Endothelial cell of hepatic sinusoid (primary cell): ENCODE data around the gene PTGDS.
"Not testable (repeated sequence)": the region's sequence is repeated elsewhere in the genome, so short reads cannot be mapped to it uniquely, and the experiment has no call there.

Source experiments
- in situ Hi-C: cut with HindIII; loops from 2 replicates; pipeline ENCODE4 v1.10.0; 2017; ENCODE audit warnings: low sequenced_read_pairs

PTGDS gene

GRCh38 chr9:137002646-137003041 is 25.3 kb downstream of the PTGDS start:
- in situ Hi-C loops: no loop called here

DNA sequence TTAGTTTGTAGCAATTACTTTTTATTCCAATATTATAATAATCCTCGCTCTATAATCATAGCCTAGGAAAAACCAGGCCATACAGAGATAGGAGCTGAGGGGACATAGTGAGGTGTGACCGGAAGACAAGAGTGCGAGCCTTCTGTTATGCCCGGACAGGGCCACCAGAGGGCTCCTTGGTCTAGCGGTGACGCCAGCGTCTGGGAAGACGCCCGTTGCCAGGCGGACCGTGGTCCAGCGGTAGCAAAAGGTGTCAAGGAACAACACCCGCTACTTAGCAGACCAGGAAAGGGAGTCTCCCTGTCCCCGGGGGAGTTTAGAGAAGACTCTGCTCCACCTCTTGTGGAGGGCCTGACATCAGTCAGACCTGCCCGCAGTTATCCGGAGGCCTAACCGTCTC is 27.0 kb downstream of the PTGDS start:
- in situ Hi-C loops: not testable (repeated sequence)

DNA sequence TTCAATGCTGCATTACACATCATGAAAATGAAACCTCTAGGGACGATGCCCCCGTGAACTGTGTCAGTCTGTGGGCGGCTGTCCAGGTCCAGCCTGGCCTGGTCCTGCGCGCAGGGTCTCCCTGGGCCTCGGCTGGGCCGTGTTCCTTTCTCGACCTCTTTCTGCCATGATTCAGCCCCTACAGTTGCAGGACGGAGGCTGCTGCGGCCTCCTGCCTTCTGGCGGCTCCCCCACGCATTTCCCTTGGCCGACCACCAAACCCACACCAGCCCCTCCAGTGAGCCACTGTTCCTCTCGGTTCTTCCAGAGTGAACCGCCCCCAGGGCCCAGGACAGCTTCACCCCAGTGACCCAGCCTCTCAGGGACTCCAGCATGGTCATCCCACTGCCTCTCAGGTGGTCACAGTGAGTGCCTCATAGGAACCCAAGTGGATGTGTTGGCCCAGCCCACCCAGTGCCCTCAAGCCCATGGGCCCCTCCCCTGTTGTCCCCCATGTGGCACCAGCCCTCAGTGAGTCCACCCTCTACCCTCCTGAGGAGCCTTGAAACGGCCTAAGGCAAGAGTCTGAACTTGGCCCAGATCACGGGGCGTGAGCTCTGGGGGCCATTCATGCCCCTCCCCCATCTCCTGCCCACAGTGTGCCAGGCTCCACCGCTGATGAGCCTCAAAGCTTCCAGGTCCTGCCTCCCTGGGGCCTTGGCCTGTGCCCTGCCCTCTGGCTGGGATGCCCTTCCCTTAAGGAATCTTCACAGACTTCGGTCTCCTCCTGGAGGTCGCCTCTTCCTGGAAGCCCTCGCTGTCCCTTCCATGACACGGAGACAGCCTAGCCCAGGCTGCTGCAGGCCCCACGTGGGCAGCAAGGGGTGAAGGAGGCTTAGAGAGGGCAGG is 29.1 kb downstream of the PTGDS start:
- in situ Hi-C loops: no loop called here

DNA sequence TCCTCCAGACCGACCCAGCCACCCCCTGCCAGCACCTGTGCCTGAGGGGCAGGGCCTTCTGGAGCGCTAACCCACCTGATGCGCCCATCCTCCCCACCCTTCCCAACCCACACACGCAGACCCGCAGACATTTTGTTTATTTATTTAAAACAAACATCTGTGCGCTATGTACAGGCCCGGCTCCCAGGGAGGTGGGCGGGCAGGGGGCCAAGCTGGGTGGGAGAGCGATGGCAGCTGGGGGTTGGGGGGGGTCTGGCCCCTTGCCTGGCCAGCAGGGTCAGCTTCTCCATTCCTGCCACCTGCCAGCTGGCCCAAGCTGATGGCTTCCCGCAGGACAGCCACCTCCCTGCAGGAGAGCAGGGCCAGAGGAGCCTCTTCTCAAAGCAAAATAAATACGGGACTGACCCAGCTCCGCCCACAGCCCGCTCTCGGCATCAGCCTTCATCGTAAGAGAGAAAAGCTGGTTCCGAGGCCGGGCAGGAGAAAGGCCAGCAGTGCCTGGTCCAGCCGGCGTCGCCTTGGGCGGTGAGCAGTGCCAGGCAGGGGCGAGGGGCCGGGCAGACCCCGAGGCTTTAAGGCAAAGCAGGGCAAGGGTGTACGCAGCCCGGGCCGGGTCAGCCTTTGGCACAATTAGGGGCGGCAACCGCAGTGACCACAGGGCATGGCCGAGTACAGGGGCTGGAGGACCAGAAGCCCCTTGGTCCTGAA is 30.0 kb downstream of the PTGDS start:
- in situ Hi-C loops: no loop called here

DNA sequence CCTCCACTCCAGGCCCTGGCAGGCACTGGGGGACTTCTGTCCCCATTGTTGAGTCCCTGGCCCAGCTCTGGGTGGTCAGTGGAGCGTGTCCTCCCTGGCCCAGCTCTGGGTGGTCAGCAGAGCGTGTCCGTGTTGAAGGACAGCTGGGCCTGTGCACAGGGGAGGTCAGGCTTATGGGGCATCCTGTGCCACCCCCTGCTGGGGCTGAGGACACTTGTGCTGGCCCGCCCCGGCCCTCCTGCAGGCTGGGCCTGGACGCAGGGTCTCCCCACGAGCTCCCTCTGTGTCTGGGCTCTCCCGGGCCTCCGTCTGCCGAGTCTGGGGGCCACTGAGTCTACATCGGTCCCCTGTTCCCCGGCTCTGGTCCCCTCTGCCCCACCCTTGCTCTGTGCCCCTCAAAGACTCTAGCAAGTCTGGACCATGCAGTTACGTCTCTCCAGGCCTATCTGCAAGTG is 30.5 kb downstream of the PTGDS start:
- in situ Hi-C loops: no loop called here

DNA sequence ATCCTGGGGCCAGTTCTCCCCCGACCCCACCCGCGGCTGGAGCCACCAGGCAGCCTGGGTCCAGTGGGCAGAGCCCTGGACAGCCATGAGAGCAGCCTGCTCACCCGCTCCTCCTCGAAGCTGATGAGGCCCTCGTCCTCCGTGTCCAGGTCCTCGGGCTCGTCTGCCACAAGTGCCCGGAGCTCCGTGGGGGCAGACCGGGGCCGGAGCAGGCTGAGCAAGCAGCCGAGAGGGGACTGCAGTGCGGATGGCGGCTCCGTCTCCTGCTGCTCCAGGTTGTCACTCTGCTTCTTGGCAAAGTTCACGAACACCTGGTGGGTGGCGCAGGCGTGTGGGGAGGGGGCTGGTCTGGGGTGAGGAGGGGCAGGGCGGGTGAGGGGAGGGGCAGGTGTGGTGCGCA is 31.0 kb downstream of the PTGDS start:
- in situ Hi-C loops: no loop called here

GRCh38 chr9:137009217-137009616 is 31.9 kb downstream of the PTGDS start:
- in situ Hi-C loops: no loop called here

GRCh38 chr9:137009938-137010732 is 32.8 kb downstream of the PTGDS start:
- in situ Hi-C loops: no loop called here

DNA sequence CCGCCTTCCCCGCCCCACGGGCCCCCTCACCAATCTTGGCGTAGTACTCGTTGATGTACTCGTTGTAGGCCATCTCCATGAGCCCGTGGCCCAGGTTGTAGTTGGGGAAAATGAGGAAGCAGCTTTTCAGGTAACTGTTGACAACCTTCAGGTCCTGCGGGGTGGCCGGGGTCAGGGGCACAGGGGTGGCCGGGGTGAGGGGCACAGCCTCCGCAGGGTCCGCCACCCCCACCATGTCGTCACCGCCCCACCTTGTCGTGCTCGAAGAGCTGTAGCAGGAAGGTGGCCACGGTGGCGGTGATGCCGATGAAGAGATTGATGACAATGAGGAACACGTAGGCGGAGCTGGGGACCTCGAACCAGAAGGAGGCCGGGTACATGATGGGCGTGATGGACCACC is 33.9 kb downstream of the PTGDS start:
- in situ Hi-C loops: no loop called here

DNA sequence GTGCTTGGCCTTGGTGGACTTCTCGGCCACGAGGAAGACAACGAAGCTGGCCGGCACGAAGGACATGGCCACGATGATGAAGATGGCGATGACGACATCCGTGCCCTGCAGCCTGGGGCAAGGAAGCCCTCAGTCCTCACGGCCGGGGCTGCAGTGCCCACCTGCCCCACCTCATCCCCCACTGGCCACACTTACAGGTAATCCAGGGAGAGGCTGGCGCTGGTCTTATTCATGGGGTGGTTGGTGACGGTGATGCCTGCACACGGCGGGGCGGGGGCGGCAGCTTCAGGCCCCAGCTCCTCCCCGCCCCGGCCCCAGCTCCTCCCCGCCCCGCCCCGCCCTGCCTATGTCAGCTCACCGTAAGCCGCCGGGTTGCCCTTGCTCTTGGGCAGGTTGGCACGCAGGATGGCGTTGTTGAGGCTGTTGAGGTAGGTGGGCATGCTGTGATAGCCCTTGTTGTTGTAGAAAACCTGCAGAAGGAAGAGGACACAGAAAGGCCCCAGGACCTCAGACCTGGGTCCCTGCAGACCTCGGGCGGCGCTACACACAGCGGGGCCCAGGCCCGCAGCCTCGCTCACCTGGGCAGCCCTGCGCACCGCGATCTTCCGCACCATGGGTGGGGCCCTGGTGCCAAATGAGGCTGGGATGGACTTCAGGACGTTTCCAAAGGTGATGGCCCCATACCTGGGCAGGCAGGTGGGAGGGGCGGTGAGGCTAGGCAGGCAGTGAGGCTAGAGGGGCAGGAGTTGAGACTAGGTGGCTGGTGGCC is 34.8 kb downstream of the PTGDS start:
- in situ Hi-C loops: no loop called here

DNA sequence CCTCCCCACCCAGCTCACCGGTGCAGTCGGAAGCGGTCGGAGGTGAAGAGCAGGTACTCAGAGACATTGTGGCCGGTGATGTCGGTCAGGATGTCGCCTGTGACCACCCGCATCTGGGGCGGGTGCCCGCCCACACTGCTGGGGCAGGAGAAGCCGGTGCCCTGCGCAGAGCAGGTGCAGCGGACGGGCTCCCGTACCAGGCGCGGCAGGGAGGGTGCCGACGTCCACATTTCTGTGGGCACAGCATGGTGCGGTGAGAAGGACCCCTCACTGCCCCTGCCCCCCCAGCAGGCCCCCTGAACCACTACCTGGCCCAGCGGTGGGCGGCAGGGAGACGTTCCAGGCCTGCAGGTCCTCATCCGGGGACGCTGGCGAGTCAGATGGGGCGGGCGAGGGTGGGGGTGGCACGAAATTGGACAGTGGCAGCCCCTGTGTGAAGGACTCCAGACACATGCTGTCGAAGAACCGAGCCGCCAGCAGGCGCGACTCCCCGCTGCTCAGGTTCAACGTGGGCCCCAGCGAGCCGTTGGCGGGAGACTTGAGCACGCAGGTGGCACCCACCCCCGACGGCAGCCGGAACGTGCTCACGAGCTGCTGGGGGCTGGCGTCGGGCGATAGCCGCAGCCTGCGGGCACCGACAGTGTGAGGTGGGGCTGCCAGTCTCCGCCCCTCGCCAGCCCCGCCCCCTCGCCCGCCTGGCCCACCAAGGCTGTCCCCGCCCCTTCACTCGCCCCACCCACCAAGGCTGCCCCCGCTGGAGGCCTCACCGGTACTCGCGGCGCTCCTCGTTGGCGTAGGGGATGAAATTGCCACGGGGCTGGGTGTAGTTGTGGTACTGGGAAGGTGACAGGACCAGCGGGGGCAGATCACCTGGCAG is 35.6 kb downstream of the PTGDS start:
- in situ Hi-C loops: no loop called here

- in situ Hi-C loops: no loop called here
These were observed 36.3 kb downstream of the PTGDS start for GRCh38 chr9:137013571-137013940.

- in situ Hi-C loops: no loop called here
These were observed 36.9 kb downstream of the PTGDS start for GRCh38 chr9:137014166-137014565.

DNA sequence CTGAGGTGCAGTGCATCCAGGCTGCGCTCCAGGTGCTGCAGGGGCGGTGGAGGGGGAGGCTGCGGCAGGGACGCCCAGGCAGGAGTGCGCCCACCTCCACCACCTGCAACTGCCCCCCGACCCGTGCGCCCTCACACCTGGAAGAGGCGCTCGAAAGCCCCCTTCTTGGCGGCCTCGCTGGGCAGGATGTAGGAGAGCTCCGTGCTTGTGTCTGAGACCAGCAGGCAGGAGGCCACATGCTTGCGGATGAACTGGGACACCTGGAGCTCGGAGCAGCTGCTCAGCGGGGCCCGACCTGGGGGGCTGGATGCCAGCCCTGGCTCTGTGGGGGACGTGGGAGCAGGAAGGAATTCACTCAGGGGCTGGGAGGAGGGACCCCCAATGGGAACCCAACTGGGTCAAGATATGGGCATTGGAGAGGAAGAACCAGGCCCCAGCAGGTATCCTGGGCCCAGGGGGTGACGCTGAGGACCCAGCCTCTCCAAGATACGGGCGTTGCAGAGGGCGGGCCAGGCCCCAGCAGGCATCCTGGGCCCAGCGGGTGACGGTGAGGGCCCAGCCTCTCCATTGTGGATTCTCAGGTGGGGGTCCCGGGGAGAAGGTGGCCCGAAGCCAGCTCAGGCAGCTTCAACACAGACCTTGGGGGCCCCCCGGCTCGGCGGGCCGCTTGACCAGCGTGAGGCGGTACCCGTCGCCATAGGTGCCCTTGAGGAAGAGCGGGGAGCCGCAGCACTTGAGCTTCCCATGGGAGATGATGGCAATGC is 37.7 kb downstream of the PTGDS start:
- in situ Hi-C loops: no loop called here

DNA sequence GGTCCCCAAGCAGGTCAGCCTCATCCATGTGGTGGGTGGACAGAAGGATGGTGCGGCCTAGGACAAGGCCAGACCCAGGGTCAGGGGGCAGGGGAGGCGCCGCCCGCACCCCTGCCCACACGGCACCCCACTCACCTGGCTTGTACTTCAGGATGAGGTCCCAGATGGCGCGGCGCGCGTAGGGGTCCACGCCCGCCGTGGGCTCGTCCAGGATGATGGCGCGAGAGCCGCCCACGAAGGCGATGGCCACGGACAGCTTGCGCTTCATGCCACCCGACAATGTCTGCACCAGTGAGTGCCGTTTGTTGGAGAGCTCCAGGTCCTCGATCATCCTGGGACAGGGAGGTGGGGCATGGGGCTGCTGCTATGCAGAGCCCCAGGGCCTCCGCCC is 38.2 kb downstream of the PTGDS start:
- in situ Hi-C loops: no loop called here

DNA sequence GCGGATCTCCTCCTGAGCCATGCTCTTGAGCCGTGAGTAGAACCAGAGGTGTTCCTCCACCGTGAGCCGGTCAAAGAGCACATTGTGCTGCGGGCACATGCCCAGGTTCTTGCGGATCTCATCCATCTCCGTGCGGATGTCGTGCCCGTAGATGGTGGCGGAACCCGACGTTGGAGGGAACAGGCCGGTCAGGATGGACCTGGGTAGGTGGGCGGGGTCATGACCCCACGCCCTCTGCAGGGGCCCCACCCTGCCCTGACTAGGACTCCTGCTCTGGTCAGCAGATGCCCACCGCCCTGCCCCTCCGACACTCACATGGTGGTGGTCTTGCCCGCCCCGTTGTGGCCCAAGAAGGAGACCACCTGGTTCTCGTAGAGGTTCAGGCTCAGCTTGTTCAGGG is 38.7 kb downstream of the PTGDS start:
- in situ Hi-C loops: no loop called here

DNA sequence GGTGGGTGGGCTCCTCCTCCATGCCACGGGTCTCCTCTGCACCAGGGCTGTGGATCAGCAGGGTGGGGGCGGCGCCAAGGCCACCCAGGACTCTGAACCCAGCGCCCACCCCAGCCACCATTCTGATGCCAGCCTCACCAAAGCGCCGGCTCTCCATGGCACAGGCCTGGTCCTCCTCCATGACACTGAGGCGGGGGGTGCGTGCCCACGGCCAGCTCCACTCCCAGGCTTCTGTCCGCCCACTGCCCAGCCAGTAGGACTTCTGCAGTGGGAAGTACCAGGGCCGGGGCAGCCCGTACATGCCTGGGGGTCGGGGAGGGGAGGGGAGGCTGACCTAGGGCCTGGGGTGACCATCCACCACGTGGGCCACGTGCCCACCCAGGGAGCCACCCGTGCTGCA is 39.1 kb downstream of the PTGDS start:
- in situ Hi-C loops: no loop called here

- in situ Hi-C loops: no loop called here
These were observed 39.8 kb downstream of the PTGDS start for GRCh38 chr9:137017071-137017470.
